GM13977 (cell line): ENCODE measurements around the gene AFF4.
A peak's percentile ranks its signal among the peaks of the same experiment; 100 is the strongest.

Experiments
- DNase-seq: peaks from one replicate; pipeline ENCODE4 v3.0.0; 2012; ENCODE audit warnings: low spot score
- in situ Hi-C: fragments of 300-500 bp; cut with MboI; formaldehyde crosslinking; loops from one replicate; pipeline ENCODE4 v1.12.0; 2022; ENCODE audit warnings: low sequenced_read_pairs, low pct_unique_long_range_greater_than_20kb, mixed read lengths, inconsistent platforms; ENCODE audit not compliant: unreplicated experiment
- TF ChIP-seq, protein P1 (sequence below): IDR thresholded peaks from 2 replicates; pipeline ENCODE4 v1.5.1; 2012; ENCODE audit warnings: mild to moderate bottlenecking, control low read depth; ENCODE audit not compliant: insufficient read depth; ENCODE audit errors: extremely low read depth, missing control alignments

AFF4 gene

DNA sequence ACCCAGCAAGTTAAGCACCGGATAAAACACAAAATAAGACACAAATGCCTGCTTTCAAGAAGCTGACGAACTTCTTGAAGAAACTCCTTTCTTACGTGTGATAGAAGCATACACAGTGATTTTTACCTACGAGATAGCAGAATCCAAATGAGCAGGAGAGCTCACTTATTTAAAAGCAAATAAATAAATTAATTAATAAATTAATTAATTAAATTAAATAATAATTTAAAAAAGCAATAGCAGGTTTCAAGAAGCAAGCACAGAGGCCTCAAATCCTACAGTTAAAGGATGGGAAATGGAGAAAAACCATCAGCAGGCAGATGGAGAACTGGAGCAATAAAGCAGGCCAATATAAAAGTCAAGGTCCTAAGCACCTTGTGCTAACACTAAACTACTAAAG is 72.6 kb downstream of the AFF4 start:
- no peak for DNase-seq
- in situ Hi-C loops = no loop called here
- TF ChIP-seq, protein P1, sequence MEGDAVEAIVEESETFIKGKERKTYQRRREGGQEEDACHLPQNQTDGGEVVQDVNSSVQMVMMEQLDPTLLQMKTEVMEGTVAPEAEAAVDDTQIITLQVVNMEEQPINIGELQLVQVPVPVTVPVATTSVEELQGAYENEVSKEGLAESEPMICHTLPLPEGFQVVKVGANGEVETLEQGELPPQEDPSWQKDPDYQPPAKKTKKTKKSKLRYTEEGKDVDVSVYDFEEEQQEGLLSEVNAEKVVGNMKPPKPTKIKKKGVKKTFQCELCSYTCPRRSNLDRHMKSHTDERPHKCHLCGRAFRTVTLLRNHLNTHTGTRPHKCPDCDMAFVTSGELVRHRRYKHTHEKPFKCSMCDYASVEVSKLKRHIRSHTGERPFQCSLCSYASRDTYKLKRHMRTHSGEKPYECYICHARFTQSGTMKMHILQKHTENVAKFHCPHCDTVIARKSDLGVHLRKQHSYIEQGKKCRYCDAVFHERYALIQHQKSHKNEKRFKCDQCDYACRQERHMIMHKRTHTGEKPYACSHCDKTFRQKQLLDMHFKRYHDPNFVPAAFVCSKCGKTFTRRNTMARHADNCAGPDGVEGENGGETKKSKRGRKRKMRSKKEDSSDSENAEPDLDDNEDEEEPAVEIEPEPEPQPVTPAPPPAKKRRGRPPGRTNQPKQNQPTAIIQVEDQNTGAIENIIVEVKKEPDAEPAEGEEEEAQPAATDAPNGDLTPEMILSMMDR = no peak

- TF ChIP-seq, protein P1 = no peak
- in situ Hi-C loops = no loop called here
- no peak for DNase-seq
Observed at GRCh38 chr5:132889501-132889900, 73.9 kb downstream of the AFF4 start.

DNA sequence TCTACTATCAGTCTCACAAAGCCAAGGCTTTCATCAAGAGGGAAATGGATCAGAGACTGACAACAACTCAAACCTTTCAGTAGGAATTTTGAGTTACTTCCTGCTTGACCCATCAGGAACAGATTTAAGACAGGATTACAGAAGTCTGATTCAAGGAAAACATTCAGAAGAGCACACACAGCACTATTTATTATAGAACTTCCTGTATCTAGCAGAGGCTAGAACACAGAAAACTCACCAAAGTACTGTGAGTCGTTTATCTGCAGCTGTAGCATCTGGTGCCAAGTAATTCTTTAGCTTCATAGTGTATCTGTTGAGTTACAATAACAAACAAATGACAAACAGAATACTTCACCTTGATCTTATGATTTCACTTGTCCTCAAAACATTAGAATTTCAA is 76.2 kb downstream of the AFF4 start:
- in situ Hi-C loops = no loop called here
- TF ChIP-seq, protein P1 = no peak
- no peak for DNase-seq

DNA sequence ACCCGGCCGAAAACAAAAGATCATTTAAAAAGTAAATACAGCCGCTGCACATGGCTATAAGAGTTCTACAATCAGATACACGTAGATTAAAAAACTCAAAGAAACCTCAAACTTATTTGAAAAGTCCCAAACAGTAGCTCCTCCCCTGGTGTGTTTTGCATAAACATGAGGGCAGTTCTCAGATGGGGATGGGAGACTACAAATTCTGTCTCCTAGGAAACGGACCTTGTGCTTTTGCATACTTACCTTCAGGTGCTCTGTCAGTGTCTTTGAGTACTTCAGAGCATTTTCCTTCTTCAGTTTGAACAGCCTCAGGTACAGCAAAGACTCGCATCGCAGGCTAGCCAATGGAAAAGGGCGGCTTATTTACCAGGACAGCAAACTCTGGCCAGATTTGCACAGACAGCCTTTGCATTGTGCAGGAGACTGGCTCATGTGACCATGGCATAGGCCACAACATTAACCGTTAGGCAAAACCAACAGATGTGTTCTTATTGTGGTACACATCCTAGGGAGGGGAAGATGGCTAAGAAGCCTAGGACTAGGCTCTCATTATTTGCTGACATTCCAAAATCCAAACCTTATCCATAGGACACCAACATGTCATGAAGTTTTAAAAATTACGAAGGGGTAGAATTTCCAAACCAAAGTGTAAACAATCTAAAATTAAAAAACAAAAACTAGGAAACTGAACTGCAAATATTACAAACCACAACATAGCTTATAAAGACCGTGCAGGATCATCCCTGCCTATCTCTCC is 77.2 kb downstream of the AFF4 start:
- DNase-seq = no peak
- in situ Hi-C loops = no loop called here
- TF ChIP-seq, protein P1 = no peak

DNA sequence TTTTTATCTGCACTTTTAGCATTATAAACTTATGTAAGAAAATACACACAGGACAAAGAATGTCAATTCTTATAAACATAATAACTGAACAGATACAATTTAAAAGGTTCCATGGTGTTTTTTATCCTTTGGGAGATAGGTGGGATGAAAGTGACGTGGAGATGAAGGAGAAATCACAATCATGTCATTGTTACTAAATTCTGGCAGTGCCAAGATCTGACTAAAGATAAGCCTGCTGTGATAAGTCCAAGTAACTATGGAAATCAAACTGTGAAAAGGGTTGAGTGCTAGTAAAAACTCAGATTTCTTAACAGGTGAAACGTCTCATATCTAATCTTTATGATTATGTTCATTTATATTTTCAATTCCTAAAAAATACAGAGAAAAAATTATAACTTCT is 78.9 kb downstream of the AFF4 start:
- no peak for DNase-seq
- in situ Hi-C loops = no loop called here
- TF ChIP-seq, protein P1 = no peak

GRCh38 chr5:132883261-132883834 is 80.1 kb downstream of the AFF4 start:
- TF ChIP-seq, protein P1 = peak; percentile 65
- peak; percentile 30 for DNase-seq
- in situ Hi-C loops = no loop called here
